Measurements from ENCODE around the gene TMEM214. TPM values are rescaled to one million over a fixed set of nuclear protein-coding genes. Genes with fewer than 3 reads are reported as not detected.

TMEM214 gene
- total and polyA plus RNA-seq, 2 donors from 2014 or later: 50.5 to 74.8 TPM

DNA sequence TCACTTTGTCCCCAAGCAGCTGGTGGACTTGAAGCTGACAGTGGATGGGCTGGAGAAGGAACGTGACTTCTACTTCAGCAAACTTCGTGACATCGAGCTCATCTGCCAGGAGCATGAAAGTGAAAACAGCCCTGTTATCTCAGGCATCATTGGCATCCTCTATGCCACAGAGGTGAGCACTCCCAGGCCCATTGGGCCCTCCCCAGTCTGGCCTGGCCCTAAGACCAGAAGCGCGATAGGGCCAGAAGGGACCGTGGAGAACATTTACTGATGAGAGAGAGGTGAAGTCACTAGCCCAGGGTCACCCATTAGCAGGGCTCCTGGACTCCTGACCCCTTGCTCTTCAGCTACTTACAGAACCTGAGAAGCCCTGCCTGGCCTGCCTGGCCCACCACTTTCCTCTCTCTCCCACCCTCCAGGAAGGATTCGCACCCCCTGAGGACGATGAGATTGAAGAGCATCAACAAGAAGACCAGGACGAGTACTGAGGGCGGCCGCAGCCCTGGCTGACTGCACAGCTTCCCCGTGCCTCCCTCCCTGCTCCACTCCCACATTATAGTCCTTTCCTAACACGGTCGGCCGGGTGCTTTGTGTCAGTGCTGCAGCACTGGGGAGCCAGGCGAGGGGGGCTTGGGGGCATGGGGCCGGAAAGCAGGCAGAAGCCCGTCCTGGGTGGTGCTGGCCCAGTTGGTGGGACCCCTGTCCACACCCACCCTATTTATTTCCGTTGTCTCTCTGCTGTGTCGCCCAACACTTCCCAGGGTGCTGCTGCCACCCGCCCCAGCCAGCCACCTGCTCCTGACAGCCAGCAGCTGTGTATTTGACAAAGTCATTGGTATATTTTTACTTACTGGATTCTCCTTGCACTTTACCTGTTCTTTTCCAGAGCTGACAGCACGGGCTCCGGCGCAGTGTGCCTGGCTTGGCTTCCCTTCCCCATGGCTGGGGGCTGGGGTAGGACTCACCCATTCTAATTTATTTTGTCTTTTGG, 6.6 kb upstream of the TMEM214 start:
- H3K9ac ChIP-seq (ENCODE audit: low read length in 3 of 3): no peak overlapping the region
- H3K27me3 ChIP-seq (ENCODE audit: control insufficient read depth, insufficient read depth, low read length): no peaks in the 10 kb centered on the region
- peaks cover 0 to 17% (median 14%) of the 10 kb centered on the region in 3 donors for H3K36me3 ChIP-seq (ENCODE audit: control insufficient read depth in 2 of 3, insufficient read depth in 3 of 3, low read length in 3 of 3)
- no peak overlapping the region for H3K27ac ChIP-seq (ENCODE audit: low read depth in 2 of 2, low read length in 2 of 2)
- FAIRE-seq (no peak), DNase-seq (peak in 1 of 5 donors; percentile 39)
- intact Hi-C loops (cut with DNase I): no loop called here
- H3K4me3 ChIP-seq (ENCODE audit: low read length in 3 of 3): no peak overlapping the region
- TF ChIP-seq CTCF (IDR thresholded peaks at IDR 0.05; ENCODE audit: borderline replicate concordance, extremely low read depth, insufficient read depth): no peak
- H3K9me3 ChIP-seq (ENCODE audit: control insufficient read depth in 2 of 3, insufficient read depth in 1 of 3, low read length in 3 of 3): no peaks in the 10 kb centered on the region
- H3K4me1 ChIP-seq (ENCODE audit: control insufficient read depth in 2 of 3, insufficient read depth in 2 of 3, low read depth in 1 of 3, low read length in 3 of 3): peaks cover 0 to 6% (median under 1%) of the 10 kb centered on the region in 3 donors

DNA sequence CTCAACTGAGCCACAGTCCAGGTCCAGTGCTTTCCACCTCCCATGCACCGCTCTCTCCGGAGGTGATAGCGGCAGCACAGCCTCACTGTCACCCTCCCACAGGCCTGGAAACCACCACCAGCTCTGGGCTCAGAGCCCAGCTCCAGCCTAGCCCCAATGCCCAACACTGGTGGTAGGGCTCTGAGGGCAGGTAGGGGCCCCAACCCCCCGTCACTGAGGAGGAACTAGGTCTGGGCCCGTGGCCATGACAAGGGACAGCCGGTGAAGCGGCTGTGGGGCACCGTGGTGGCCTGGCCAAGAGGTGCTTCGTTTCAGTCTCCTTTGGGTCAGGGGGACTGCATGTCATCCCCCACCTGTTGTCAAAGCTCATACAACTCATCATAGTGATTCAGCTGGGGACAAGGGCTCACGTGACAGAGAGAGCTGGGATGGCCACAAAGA, 5.5 kb upstream of the TMEM214 start:
- Histone ChIP-seq H3K9me3 (ENCODE audit: control insufficient read depth in 2 of 3, insufficient read depth in 1 of 3, low read length in 3 of 3) (no peaks in the 10 kb centered on the region), H3K4me1 (ENCODE audit: control insufficient read depth in 2 of 3, insufficient read depth in 2 of 3, low read depth in 1 of 3, low read length in 3 of 3) (no peaks in the 10 kb centered on the region), H3K4me3 (ENCODE audit: low read length in 3 of 3) (no peak overlapping the region), H3K9ac (ENCODE audit: low read length in 3 of 3) (no peak overlapping the region), H3K27me3 (ENCODE audit: control insufficient read depth, insufficient read depth, low read length) (no peaks in the 10 kb centered on the region), H3K36me3 (ENCODE audit: control insufficient read depth in 2 of 3, insufficient read depth in 3 of 3, low read length in 3 of 3) (peaks cover 0 to 15% (median 13%) of the 10 kb centered on the region in 3 donors), H3K27ac (ENCODE audit: low read depth in 2 of 2, low read length in 2 of 2) (no peak overlapping the region)
- intact Hi-C loops (cut with DNase I): no loop called here
- no peak for TF ChIP-seq CTCF (IDR thresholded peaks at IDR 0.05; ENCODE audit: borderline replicate concordance, extremely low read depth, insufficient read depth)
- FAIRE-seq: no peak
- DNase-seq: no peak

GRCh38 chr2:27029051-27029450, 3.7 kb upstream of the TMEM214 start:
- no peak for TF ChIP-seq CTCF (IDR thresholded peaks at IDR 0.05; ENCODE audit: borderline replicate concordance, extremely low read depth, insufficient read depth)
- Histone ChIP-seq H3K36me3 (ENCODE audit: control insufficient read depth in 2 of 3, insufficient read depth in 3 of 3, low read length in 3 of 3) (peaks cover 0 to 10% (median 0%) of the 10 kb centered on the region in 3 donors), H3K27me3 (ENCODE audit: control insufficient read depth, insufficient read depth, low read length) (no peaks in the 10 kb centered on the region), H3K4me1 (ENCODE audit: control insufficient read depth in 2 of 3, insufficient read depth in 2 of 3, low read depth in 1 of 3, low read length in 3 of 3) (peaks cover 3 to 8% (median 7%) of the 10 kb centered on the region in 3 donors), H3K9me3 (ENCODE audit: control insufficient read depth in 2 of 3, insufficient read depth in 1 of 3, low read length in 3 of 3) (no peaks in the 10 kb centered on the region), H3K4me3 (ENCODE audit: low read length in 3 of 3) (no peak overlapping the region), H3K27ac (ENCODE audit: low read depth in 2 of 2, low read length in 2 of 2) (no peak overlapping the region), H3K9ac (ENCODE audit: low read length in 3 of 3) (no peak overlapping the region)
- intact Hi-C loops (cut with DNase I): no loop called here
- DNase-seq (peak in 1 of 5 donors; percentile 4), FAIRE-seq (no peak)
